Measurements from ENCODE around the gene CHSY1. TPM values are rescaled to one million over a fixed set of nuclear protein-coding genes. Genes with fewer than 3 reads are reported as not detected.

Gene CHSY1
- total and polyA plus RNA-seq, 2 donors (not counting 1 experiment from before 2014, with no cell fraction given) = 4.7 to 20.3 TPM

DNA sequence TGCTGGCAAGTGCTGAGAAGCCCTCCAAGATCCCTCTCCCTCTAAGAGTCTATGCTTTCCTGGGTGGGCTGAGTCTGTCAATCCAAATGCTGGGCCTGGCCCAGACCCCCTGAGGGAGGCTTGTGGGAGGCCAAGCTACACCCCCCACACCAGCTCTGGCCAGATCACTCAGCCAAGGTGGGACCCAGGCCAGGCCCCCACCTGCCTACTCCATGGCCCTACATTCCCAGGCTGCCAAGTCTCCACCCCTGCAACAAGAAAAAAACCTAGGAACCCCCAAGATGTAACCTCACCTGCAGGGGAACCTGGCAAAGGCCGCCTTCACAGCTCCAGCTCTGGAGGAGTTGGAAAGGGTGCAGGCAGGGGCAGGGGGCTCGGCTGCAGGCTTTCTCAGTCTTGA lies 109.1 kb downstream of the CHSY1 start:
- H3K4me1 Mint-ChIP-seq = peaks cover 21% of the 10 kb centered on the region
- H3K27me3 ChIP-seq (replicated peaks in 1 of 4; ENCODE audit: control extremely low read depth in 1 of 4, control insufficient read depth in 3 of 4, insufficient read depth in 4 of 4, low read length in 3 of 4) = no peaks in the 10 kb centered on the region
- ATAC-seq (ENCODE audit: low read depth) (no peak), DNase-seq (no peak)
- intact Hi-C loops (cut with micrococcal nuclease) = no loop called here
- ChIA-PET POLR2A (no interaction called here), CTCF (no interaction called here)
- no peaks in the 10 kb centered on the region for H3K36me3 ChIP-seq (replicated peaks in 1 of 2; ENCODE audit: control extremely low read depth in 1 of 2, control insufficient read depth in 1 of 2, extremely low read depth in 1 of 2, insufficient read depth in 2 of 2, low read length in 1 of 2)
- no peak overlapping the region for H3K27ac Mint-ChIP-seq
- H3K4me2 ChIP-seq (replicated peaks; ENCODE audit: low read depth, low read length, poor library complexity, severe bottlenecking) = no peak overlapping the region
- H3K27me3 Mint-ChIP-seq = no peaks in the 10 kb centered on the region
- WGBS (ENCODE audit: insufficient coverage) = 95% methylated on average over 2 of the region's 2 CpGs
- H3K4me1 ChIP-seq (ENCODE audit: control insufficient read depth in 2 of 2, insufficient read depth in 2 of 2, low read length in 2 of 2) = peaks cover under 1 to 23% of the 10 kb centered on the region in 2 donors
- H3K9me3 ChIP-seq (ENCODE audit: control extremely low read depth in 1 of 3, control insufficient read depth in 2 of 3, insufficient read depth in 1 of 3, low read length in 2 of 3) = peaks cover 0 to 12% (median 0%) of the 10 kb centered on the region in 3 donors
- no peaks in the 10 kb centered on the region for H4K20me1 ChIP-seq (ENCODE audit: control insufficient read depth, insufficient read depth, low read length, poor library complexity, severe bottlenecking)
- no peak overlapping the region for H2AFZ ChIP-seq (ENCODE audit: insufficient read depth, low read depth, low read length, poor library complexity, severe bottlenecking)
- no peak overlapping the region for H3K4me3 Mint-ChIP-seq
- H3K9ac ChIP-seq (ENCODE audit: low read length) = no peak overlapping the region
- H3K27ac ChIP-seq (ENCODE audit: low read length in 2 of 2) = no peak overlapping the region
- H3K9me3 Mint-ChIP-seq (ENCODE audit: insufficient read depth) = no peaks in the 10 kb centered on the region
- no peak overlapping the region for H3K4me3 ChIP-seq (ENCODE audit: control extremely low read depth in 1 of 5, extremely low read depth in 1 of 5, insufficient read depth in 1 of 5, low read depth in 2 of 5, low read length in 4 of 5)
- TF ChIP-seq, protein P1, sequence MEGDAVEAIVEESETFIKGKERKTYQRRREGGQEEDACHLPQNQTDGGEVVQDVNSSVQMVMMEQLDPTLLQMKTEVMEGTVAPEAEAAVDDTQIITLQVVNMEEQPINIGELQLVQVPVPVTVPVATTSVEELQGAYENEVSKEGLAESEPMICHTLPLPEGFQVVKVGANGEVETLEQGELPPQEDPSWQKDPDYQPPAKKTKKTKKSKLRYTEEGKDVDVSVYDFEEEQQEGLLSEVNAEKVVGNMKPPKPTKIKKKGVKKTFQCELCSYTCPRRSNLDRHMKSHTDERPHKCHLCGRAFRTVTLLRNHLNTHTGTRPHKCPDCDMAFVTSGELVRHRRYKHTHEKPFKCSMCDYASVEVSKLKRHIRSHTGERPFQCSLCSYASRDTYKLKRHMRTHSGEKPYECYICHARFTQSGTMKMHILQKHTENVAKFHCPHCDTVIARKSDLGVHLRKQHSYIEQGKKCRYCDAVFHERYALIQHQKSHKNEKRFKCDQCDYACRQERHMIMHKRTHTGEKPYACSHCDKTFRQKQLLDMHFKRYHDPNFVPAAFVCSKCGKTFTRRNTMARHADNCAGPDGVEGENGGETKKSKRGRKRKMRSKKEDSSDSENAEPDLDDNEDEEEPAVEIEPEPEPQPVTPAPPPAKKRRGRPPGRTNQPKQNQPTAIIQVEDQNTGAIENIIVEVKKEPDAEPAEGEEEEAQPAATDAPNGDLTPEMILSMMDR (IDR thresholded peaks at IDR 0.05) = no peak
- no peak for TF ChIP-seq EZH2 (IDR thresholded peaks at IDR 0.05; ENCODE audit: borderline replicate concordance, insufficient read depth, low read depth, low read length, poor library complexity, severe bottlenecking)
- no peaks in the 10 kb centered on the region for H3K79me2 ChIP-seq (ENCODE audit: control insufficient read depth, insufficient read depth, low read length)

DNA sequence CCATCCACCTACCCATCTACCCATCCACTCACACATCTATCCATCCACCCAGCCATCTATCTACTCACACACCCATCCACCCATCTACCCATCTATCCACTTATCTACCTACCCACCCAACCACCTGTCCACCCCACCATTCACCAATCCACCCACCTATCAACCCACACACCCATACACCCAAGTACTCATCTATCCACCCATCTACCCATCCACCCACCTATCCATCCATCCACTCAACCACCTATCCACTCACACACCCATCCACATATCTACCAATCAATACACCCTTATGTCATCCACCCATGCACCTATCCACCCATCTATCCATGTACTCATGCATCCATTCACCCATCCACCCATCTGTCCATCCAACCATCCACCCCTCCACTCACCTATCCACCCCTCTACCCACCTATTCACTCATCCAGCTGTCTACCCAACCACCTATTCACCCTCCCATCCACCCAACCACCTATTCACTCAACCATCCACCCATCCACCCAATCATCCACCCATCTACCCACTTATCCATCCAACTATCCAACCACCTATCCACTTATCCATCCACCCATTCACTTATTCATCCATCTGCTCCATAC lies 109.8 kb downstream of the CHSY1 start:
- no peak overlapping the region for H3K4me3 ChIP-seq (ENCODE audit: control extremely low read depth in 1 of 5, extremely low read depth in 1 of 5, insufficient read depth in 1 of 5, low read depth in 2 of 5, low read length in 4 of 5)
- peaks cover 8 to 29% of the 10 kb centered on the region in 2 donors for H3K4me1 ChIP-seq (ENCODE audit: control insufficient read depth in 2 of 2, insufficient read depth in 2 of 2, low read length in 2 of 2)
- no peak for DNase-seq
- no peak overlapping the region for H3K9ac ChIP-seq (ENCODE audit: low read length)
- H4K20me1 ChIP-seq (ENCODE audit: control insufficient read depth, insufficient read depth, low read length, poor library complexity, severe bottlenecking) = no peaks in the 10 kb centered on the region
- peaks cover 0 to 12% (median 0%) of the 10 kb centered on the region in 3 donors for H3K9me3 ChIP-seq (ENCODE audit: control extremely low read depth in 1 of 3, control insufficient read depth in 2 of 3, insufficient read depth in 1 of 3, low read length in 2 of 3)
- Mint-ChIP-seq H3K4me3 (no peak overlapping the region), H3K9me3 (ENCODE audit: insufficient read depth) (no peaks in the 10 kb centered on the region), H3K27ac (no peak overlapping the region), H3K4me1 (peaks cover 28% of the 10 kb centered on the region), H3K27me3 (no peaks in the 10 kb centered on the region)
- H3K4me2 ChIP-seq (replicated peaks; ENCODE audit: low read depth, low read length, poor library complexity, severe bottlenecking) = no peak overlapping the region
- ChIA-PET CTCF (no interaction called here), POLR2A (no interaction called here)
- intact Hi-C loops (cut with micrococcal nuclease) = no loop called here
- TF ChIP-seq EZH2 (IDR thresholded peaks at IDR 0.05; ENCODE audit: borderline replicate concordance, insufficient read depth, low read depth, low read length, poor library complexity, severe bottlenecking) = no peak
- TF ChIP-seq, protein P1 (IDR thresholded peaks at IDR 0.05) = no peak
- ATAC-seq (ENCODE audit: low read depth) = no peak
- no peaks in the 10 kb centered on the region for H3K36me3 ChIP-seq (replicated peaks in 1 of 2; ENCODE audit: control extremely low read depth in 1 of 2, control insufficient read depth in 1 of 2, extremely low read depth in 1 of 2, insufficient read depth in 2 of 2, low read length in 1 of 2)
- H3K27me3 ChIP-seq (replicated peaks in 1 of 4; ENCODE audit: control extremely low read depth in 1 of 4, control insufficient read depth in 3 of 4, insufficient read depth in 4 of 4, low read length in 3 of 4) = no peaks in the 10 kb centered on the region
- no peak overlapping the region for H2AFZ ChIP-seq (ENCODE audit: insufficient read depth, low read depth, low read length, poor library complexity, severe bottlenecking)
- no peaks in the 10 kb centered on the region for H3K79me2 ChIP-seq (ENCODE audit: control insufficient read depth, insufficient read depth, low read length)
- no peak overlapping the region for H3K27ac ChIP-seq (ENCODE audit: low read length in 2 of 2)
